ENCODE data around the gene WBP2. TPM values are rescaled to one million over a fixed set of nuclear protein-coding genes. Genes with fewer than 3 reads are reported as not detected.

Gene WBP2
- total and polyA plus RNA-seq, 2 of the 13 experiments (the other 11 are each of a cell fraction or from before 2014, with no cell fraction given) = 29.2 to 29.5 TPM

DNA sequence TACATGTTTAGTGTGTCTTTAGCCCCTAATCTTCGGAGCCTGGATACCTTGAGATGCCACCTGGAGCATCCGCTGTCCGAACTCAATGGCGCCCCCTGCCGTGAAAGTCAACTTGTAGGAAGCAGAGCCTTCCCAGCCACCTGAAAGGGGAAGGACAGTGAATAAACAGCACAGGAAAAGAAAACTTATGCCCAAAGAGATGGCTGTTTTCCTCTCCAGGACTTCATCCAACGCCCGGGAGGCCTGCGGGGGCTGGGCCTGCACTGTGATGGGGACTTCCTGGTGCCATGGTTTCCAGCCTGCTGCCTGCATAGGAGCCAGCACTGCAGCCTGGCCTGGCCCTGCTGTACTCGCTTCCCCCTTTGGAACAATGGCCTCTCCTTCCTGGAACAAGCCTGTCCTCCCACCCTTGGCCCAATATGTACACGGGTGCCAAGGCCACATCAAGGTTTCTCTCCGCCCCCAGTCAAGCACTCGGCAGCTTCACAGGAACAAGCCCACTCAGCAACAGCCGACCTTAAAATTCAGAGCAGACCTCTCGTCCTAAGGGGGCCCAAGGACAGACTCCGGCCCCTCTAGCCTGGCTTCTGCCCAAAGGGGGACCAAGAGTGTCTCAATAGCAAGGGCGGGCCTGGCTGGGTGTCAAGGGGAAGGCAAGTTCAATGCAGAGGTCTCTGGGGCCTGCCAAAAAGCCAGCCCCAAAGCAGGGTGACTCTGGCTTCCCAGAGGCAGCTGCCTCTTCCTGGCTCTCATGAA lies 6.4 kb downstream of the WBP2 start (continued):
- TF ChIP-seq, protein P1, sequence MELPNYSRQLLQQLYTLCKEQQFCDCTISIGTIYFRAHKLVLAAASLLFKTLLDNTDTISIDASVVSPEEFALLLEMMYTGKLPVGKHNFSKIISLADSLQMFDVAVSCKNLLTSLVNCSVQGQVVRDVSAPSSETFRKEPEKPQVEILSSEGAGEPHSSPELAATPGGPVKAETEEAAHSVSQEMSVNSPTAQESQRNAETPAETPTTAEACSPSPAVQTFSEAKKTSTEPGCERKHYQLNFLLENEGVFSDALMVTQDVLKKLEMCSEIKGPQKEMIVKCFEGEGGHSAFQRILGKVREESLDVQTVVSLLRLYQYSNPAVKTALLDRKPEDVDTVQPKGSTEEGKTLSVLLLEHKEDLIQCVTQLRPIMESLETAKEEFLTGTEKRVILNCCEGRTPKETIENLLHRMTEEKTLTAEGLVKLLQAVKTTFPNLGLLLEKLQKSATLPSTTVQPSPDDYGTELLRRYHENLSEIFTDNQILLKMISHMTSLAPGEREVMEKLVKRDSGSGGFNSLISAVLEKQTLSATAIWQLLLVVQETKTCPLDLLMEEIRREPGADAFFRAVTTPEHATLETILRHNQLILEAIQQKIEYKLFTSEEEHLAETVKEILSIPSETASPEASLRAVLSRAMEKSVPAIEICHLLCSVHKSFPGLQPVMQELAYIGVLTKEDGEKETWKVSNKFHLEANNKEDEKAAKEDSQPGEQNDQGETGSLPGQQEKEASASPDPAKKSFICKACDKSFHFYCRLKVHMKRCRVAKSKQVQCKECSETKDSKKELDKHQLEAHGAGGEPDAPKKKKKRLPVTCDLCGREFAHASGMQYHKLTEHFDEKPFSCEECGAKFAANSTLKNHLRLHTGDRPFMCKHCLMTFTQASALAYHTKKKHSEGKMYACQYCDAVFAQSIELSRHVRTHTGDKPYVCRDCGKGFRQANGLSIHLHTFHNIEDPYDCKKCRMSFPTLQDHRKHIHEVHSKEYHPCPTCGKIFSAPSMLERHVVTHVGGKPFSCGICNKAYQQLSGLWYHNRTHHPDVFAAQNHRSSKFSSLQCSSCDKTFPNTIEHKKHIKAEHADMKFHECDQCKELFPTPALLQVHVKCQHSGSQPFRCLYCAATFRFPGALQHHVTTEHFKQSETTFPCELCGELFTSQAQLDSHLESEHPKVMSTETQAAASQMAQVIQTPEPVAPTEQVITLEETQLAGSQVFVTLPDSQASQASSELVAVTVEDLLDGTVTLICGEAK (IDR thresholded peaks at IDR 0.05) = no peak
- TF ChIP-seq, protein P1 (CRISPR knock-in tag; IDR thresholded peaks at IDR 0.05) = peak; percentile 2; the same call in 1 of the 2 replicates
- TF ChIP-seq, protein P2, sequence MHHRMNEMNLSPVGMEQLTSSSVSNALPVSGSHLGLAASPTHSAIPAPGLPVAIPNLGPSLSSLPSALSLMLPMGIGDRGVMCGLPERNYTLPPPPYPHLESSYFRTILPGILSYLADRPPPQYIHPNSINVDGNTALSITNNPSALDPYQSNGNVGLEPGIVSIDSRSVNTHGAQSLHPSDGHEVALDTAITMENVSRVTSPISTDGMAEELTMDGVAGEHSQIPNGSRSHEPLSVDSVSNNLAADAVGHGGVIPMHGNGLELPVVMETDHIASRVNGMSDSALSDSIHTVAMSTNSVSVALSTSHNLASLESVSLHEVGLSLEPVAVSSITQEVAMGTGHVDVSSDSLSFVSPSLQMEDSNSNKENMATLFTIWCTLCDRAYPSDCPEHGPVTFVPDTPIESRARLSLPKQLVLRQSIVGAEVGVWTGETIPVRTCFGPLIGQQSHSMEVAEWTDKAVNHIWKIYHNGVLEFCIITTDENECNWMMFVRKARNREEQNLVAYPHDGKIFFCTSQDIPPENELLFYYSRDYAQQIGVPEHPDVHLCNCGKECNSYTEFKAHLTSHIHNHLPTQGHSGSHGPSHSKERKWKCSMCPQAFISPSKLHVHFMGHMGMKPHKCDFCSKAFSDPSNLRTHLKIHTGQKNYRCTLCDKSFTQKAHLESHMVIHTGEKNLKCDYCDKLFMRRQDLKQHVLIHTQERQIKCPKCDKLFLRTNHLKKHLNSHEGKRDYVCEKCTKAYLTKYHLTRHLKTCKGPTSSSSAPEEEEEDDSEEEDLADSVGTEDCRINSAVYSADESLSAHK (CRISPR knock-in tag; IDR thresholded peaks at IDR 0.05; ENCODE audit: borderline replicate concordance) = no peak
- TF ChIP-seq ZNF615 (CRISPR knock-in tag; IDR thresholded peaks at IDR 0.05; ENCODE audit: borderline replicate concordance) (0 out of 2 replicates have a peak, but pooled peaks have one; percentile 57), ZNF205 (CRISPR knock-in tag; IDR thresholded peaks at IDR 0.05) (no peak), KDM2A (CRISPR knock-in tag; IDR thresholded peaks at IDR 0.05; ENCODE audit: borderline replicate concordance, low read depth) (peak; percentile 23; the same call in 1 of the 2 replicates), RFX3 (CRISPR knock-in tag; IDR thresholded peaks at IDR 0.05) (no peak), TBX2 (CRISPR knock-in tag; IDR thresholded peaks at IDR 0.05; ENCODE audit: borderline replicate concordance) (no peak), ZNF879 (CRISPR knock-in tag; IDR thresholded peaks at IDR 0.05) (no peak), SNAI1 (CRISPR knock-in tag; IDR thresholded peaks at IDR 0.05; ENCODE audit: borderline replicate concordance) (no peak), ZNF883 (CRISPR knock-in tag; IDR thresholded peaks at IDR 0.05; ENCODE audit: not compliant biosample characterization) (no peak), IRX3 (CRISPR knock-in tag; IDR thresholded peaks at IDR 0.05; ENCODE audit: borderline replicate concordance, low read depth) (no peak), GATAD1 (CRISPR knock-in tag; IDR thresholded peaks at IDR 0.05) (peak; percentile 60), SMAD9 (CRISPR knock-in tag; IDR thresholded peaks at IDR 0.05) (no peak), REXO4 (CRISPR knock-in tag; IDR thresholded peaks at IDR 0.05; ENCODE audit: borderline replicate concordance) (no peak), NBN (conservative IDR thresholded peaks at IDR 0.05) (no peak), NPAS2 (CRISPR knock-in tag; IDR thresholded peaks at IDR 0.05; ENCODE audit: borderline replicate concordance) (no peak)
- TF ChIP-seq, protein P3, sequence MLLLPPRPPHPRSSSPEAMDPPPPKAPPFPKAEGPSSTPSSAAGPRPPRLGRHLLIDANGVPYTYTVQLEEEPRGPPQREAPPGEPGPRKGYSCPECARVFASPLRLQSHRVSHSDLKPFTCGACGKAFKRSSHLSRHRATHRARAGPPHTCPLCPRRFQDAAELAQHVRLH (CRISPR knock-in tag; IDR thresholded peaks at IDR 0.05; ENCODE audit: borderline replicate concordance, low read depth) = no peak; the same call in 1 of the 2 replicates

Measured in HepG2 (cell line).